Hepatocyte (in vitro differentiated cells): ENCODE data around the gene KIAA2012. TPM values are rescaled to one million over a fixed set of nuclear protein-coding genes. Genes with fewer than 3 reads are reported as not detected.
A peak's percentile ranks its signal among the peaks of the same experiment; 100 is the strongest.

Experiments used
- DNase-seq: peaks from one replicate; pipeline ENCODE4 v3.0.0-alpha.2; 2016; ENCODE audit warnings: low spot score
- H2AFZ ChIP-seq: fragments of 200-600 bp; sonication (generic); 2 replicates; pipeline ENCODE4 v1.6.0; 2016; ENCODE audit warnings: antibody characterized with exemption, mild to moderate bottlenecking
- H3K27ac ChIP-seq: fragments of 200-600 bp; sonication (generic); 2 replicates; pipeline ENCODE4 v1.5.1; 2016; ENCODE audit warnings: mild to moderate bottlenecking
- H3K27me3 ChIP-seq: fragments of 200-600 bp; sonication (generic); 2 replicates; pipeline ENCODE4 v1.6.1; 2016
- H3K36me3 ChIP-seq: fragments of 200-600 bp; sonication (generic); replicated peaks from 2 replicates; pipeline ENCODE4 v1.5.1; 2016; ENCODE audit warnings: low read depth; ENCODE audit not compliant: insufficient read depth
- H3K4me1 ChIP-seq: fragments of 200-600 bp; sonication (generic); 2 replicates; pipeline ENCODE4 v1.5.1; 2016; ENCODE audit warnings: mild to moderate bottlenecking, moderate library complexity; ENCODE audit not compliant: insufficient read depth
- H3K4me2 ChIP-seq: fragments of 200-600 bp; sonication (generic); 2 replicates; pipeline ENCODE4 v1.6.0; 2016
- H3K4me3 ChIP-seq: fragments of 200-600 bp; sonication (generic); 2 replicates; pipeline ENCODE4 v1.5.1; 2016; ENCODE audit warnings: mild to moderate bottlenecking
- H3K79me2 ChIP-seq: fragments of 200-600 bp; sonication (generic); 2 replicates; pipeline ENCODE4 v1.6.0; 2017; ENCODE audit warnings: mild to moderate bottlenecking
- H3K9me2 ChIP-seq: fragments of 200-600 bp; sonication (generic); replicated peaks from 2 replicates; pipeline ENCODE4 v1.6.0; 2017; ENCODE audit warnings: mild to moderate bottlenecking; ENCODE audit not compliant: insufficient read depth
- H3K9me3 ChIP-seq: fragments of 200-600 bp; sonication (generic); 2 replicates; pipeline ENCODE4 v1.5.1; 2016; ENCODE audit warnings: low read depth, mild to moderate bottlenecking
- H4K20me1 ChIP-seq: fragments of 200-600 bp; sonication (generic); 2 replicates; pipeline ENCODE4 v1.6.0; 2016; ENCODE audit warnings: mild to moderate bottlenecking; ENCODE audit not compliant: insufficient read depth, poor library complexity, severe bottlenecking
- CTCF ChIP-seq: fragments of 200-600 bp; sonication (generic); IDR thresholded peaks from 2 replicates; pipeline ENCODE4 v1.5.1; 2016; ENCODE audit warnings: antibody characterized with exemption, mild to moderate bottlenecking; ENCODE audit not compliant: poor library complexity
- EZH2 ChIP-seq: fragments of 200-600 bp; sonication (generic); IDR thresholded peaks from 2 replicates; pipeline ENCODE4 v1.6.1; 2016; ENCODE audit warnings: antibody characterized with exemption, mild to moderate bottlenecking, borderline replicate concordance
- EZH2phosphoT487 ChIP-seq: fragments of 200-600 bp; sonication (generic); IDR thresholded peaks from one replicate; pipeline ENCODE4 v1.6.1; 2018; ENCODE audit warnings: antibody characterized with exemption, mild to moderate bottlenecking, low read depth, moderate library complexity; ENCODE audit not compliant: unreplicated experiment, severe bottlenecking
- WGBS: methylation state at CpG from one replicate; pipeline ENCODE4 v1.1.6; 2016; ENCODE audit warnings: low lambda C conversion rate; ENCODE audit errors: missing lambda C conversion rate; 5-methylcytosine and 5-hydroxymethylcytosine counted together
- polyA plus RNA-seq: library from polyadenylated mRNA; unstranded; fragments of >200 nt; fragmentation: Nextera tagmentation; extraction: Ambion mirVana; gene quantifications from 2 replicates; pipeline ENCODE4 v1.2.1, GENCODE V29; 2016
- total RNA-seq: library from RNA; depleted of rRNA; stranded (reverse); fragments of >200 nt; gene quantifications from 2 replicates; pipeline ENCODE4 v1.2.3, GENCODE V29; 2014

The KIAA2012 gene
- total and polyA plus RNA-seq, 2 experiments from 2014 or later = 0.27 TPM; not detected in 1

- TF ChIP-seq EZH2phosphoT487 (no peak), EZH2 (no peak), CTCF (no peak)
- Histone ChIP-seq H3K9me2 (no peaks in the 10 kb centered on the region), H3K4me3 (no peak overlapping the region), H3K4me2 (peak overlapping the region; percentile 89), H2AFZ (no peak overlapping the region), H3K27ac (peak overlapping the region; percentile 80), H3K9me3 (no peaks in the 10 kb centered on the region), H3K4me1 (peaks cover 25% of the 10 kb centered on the region), H3K79me2 (peaks cover 44% of the 10 kb centered on the region), H3K27me3 (no peaks in the 10 kb centered on the region), H3K36me3 (no peaks in the 10 kb centered on the region), H4K20me1 (peaks cover 29% of the 10 kb centered on the region)
- 29% methylated on average over 13 of the region's 13 CpGs for WGBS
- DNase-seq = no peak
Observed at GRCh38 chr2:202039278-202040078, 33.6 kb upstream of the KIAA2012 start.

GRCh38 chr2:202040079-202040844, 32.8 kb upstream of the KIAA2012 start:
- Histone ChIP-seq H3K9me3 (no peaks in the 10 kb centered on the region), H3K79me2 (peaks cover 37% of the 10 kb centered on the region), H4K20me1 (peaks cover 21% of the 10 kb centered on the region), H3K4me3 (no peak overlapping the region), H3K27ac (no peak overlapping the region), H3K36me3 (no peaks in the 10 kb centered on the region), H3K9me2 (no peaks in the 10 kb centered on the region), H3K4me2 (peak overlapping the region; percentile 89), H3K4me1 (peaks cover 25% of the 10 kb centered on the region), H3K27me3 (no peaks in the 10 kb centered on the region), H2AFZ (no peak overlapping the region)
- DNase-seq = no peak
- 71% methylated on average over 4 of the region's 4 CpGs for WGBS
- TF ChIP-seq CTCF (no peak), EZH2phosphoT487 (no peak)

- no peak for DNase-seq
- Histone ChIP-seq H4K20me1 (peaks cover 6% of the 10 kb centered on the region), H3K4me3 (no peak overlapping the region), H3K27ac (no peak overlapping the region), H3K9me3 (no peaks in the 10 kb centered on the region), H3K4me2 (no peak overlapping the region), H3K4me1 (peaks cover 25% of the 10 kb centered on the region), H3K36me3 (no peaks in the 10 kb centered on the region), H3K27me3 (no peaks in the 10 kb centered on the region), H3K79me2 (peaks cover 15% of the 10 kb centered on the region), H2AFZ (no peak overlapping the region), H3K9me2 (no peaks in the 10 kb centered on the region)
- no peak for TF ChIP-seq EZH2phosphoT487
- no peak for TF ChIP-seq EZH2
- no peak for TF ChIP-seq CTCF
- WGBS = 92% methylated on average over 5 of the region's 5 CpGs
Observed at GRCh38 chr2:202042444-202042843, 30.6 kb upstream of the KIAA2012 start.
